Uterus (tissue), 4 donors: ENCODE measurements around the gene BTG1. TPM values are rescaled to one million over a fixed set of nuclear protein-coding genes. Genes with fewer than 3 reads are reported as not detected.

Experiments
- DNase-seq, 2 donors: peaks; one replicate each; pipeline ENCODE4 v3.0.0-alpha.2; 2019 to 2020
- H3K27ac ChIP-seq, 2 donors: fragments of 200-600 bp; sonication (generic); 1 replicate in 1 of 2; 2 replicates in 1 of 2; pipeline ENCODE4 v1.5.1; 2016 to 2018
- H3K27me3 ChIP-seq, 2 donors: fragments of 200-600 bp; sonication (generic); one replicate each; pipeline ENCODE4 v1.5.1; 2018 to 2019; ENCODE audit warnings: control low read depth in 1 of 2
- H3K36me3 ChIP-seq, 2 donors: fragments of 200-600 bp; sonication (generic); one replicate each; pipeline ENCODE4 v1.5.1; 2019; ENCODE audit warnings: control low read depth in 1 of 2
- H3K4me1 ChIP-seq, 2 donors: fragments of 200-600 bp; sonication (generic); one replicate each; pipeline ENCODE4 v1.5.1; 2018 to 2019; ENCODE audit warnings: control low read depth in 1 of 2
- H3K4me3 ChIP-seq, 2 donors: fragments of 200-600 bp; sonication (generic); 1 replicate in 1 of 2; 2 replicates in 1 of 2; pipeline ENCODE4 v1.5.1; 2018 to 2019; ENCODE audit warnings: mild to moderate bottlenecking in 1 of 2
- H3K9me3 ChIP-seq, 2 donors: fragments of 200-600 bp; sonication (generic); one replicate each; pipeline ENCODE4 v1.5.1; 2019; ENCODE audit warnings: control low read depth in 1 of 2
- POLR2A ChIP-seq, 2 donors: fragments of 450-650 bp; IDR thresholded peaks; one replicate each; pipeline ENCODE4 v1.6.1; 2016; ENCODE audit warnings: antibody characterized with exemption in 2 of 2, mild to moderate bottlenecking in 1 of 2, moderate library complexity in 1 of 2
- intact Hi-C: fragments of 100-400 bp; cut with DNase I; formaldehyde crosslinking; loops from one replicate; pipeline ENCODE4 v1.15.1; 2023; ENCODE audit warnings: low total_unique reads
- total RNA-seq, 4 donors: library from RNA; depleted of rRNA in 3 of 4; stranded (reverse); fragments of >200 nt in 3 of 4; gene quantifications; one replicate each; pipeline versions ENCODE4 v1.1.0 to v1.2.4, GENCODE V29; 2014 to 2023
- TF ChIP-seq, protein P1 (sequence below), 4 experiments: fragments of 200-600 bp in 2 of 4; fragments of 450-650 bp in 2 of 4; sonication (generic) in 2 of 4; IDR thresholded peaks; one replicate each; pipeline ENCODE4 v1.5.1; 2016 to 2019; ENCODE audit warnings: antibody characterized with exemption in 4 of 4, mild to moderate bottlenecking in 2 of 4, moderate library complexity in 1 of 4
- donor health status: DM: yes; HTN: yes; CAD: no.

The BTG1 gene
- total RNA-seq, 4 donors from 2014 or later, result 40.4 to 214 (median 70.1) TPM

- TF ChIP-seq, protein P1, sequence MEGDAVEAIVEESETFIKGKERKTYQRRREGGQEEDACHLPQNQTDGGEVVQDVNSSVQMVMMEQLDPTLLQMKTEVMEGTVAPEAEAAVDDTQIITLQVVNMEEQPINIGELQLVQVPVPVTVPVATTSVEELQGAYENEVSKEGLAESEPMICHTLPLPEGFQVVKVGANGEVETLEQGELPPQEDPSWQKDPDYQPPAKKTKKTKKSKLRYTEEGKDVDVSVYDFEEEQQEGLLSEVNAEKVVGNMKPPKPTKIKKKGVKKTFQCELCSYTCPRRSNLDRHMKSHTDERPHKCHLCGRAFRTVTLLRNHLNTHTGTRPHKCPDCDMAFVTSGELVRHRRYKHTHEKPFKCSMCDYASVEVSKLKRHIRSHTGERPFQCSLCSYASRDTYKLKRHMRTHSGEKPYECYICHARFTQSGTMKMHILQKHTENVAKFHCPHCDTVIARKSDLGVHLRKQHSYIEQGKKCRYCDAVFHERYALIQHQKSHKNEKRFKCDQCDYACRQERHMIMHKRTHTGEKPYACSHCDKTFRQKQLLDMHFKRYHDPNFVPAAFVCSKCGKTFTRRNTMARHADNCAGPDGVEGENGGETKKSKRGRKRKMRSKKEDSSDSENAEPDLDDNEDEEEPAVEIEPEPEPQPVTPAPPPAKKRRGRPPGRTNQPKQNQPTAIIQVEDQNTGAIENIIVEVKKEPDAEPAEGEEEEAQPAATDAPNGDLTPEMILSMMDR (IDR thresholded peaks at IDR 0.05), result no peak
- no peak for TF ChIP-seq POLR2A (IDR thresholded peaks at IDR 0.05)
- intact Hi-C loops, result no loop called here
- H3K36me3 ChIP-seq, result no peaks in the 10 kb centered on the region
Measured at GRCh38 chr12:92114834-92115233, 30.8 kb downstream of the BTG1 start.

DNA sequence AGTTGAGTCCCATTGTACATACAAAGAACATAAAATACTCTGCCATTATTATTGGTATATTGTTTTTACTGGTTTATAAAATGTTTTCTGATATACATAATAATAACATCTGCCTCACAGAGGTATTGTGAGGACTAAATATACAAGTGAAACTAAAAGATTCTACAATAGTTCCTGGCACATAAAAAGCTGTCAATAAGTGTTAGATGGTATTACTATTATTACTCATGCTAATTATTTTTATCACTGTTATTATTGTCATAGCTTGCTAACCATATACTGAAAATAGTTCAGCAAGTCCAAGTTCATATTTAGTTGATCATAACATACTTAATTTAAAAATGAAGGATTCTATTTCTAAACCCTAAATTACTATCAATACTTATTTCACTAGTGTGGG lies 34.4 kb downstream of the BTG1 start:
- H3K4me1 ChIP-seq, result peaks cover 4 to 5% of the 10 kb centered on the region in 2 donors
- no peaks in the 10 kb centered on the region for H3K27me3 ChIP-seq
- no peak overlapping the region for H3K4me3 ChIP-seq
- no peak for TF ChIP-seq POLR2A (IDR thresholded peaks at IDR 0.05)
- TF ChIP-seq, protein P1 (IDR thresholded peaks at IDR 0.05), result no peak
- no peaks in the 10 kb centered on the region for H3K36me3 ChIP-seq
- H3K27ac ChIP-seq, result no peak overlapping the region
- DNase-seq, result no peak
- intact Hi-C loops, result no loop called here
- H3K9me3 ChIP-seq, result no peaks in the 10 kb centered on the region

More at GRCh38 chr12:92114834-92115233, 30.8 kb downstream of the BTG1 start:
- H3K27me3 ChIP-seq, result no peaks in the 10 kb centered on the region
- H3K9me3 ChIP-seq, result peaks cover 0 to 7% of the 10 kb centered on the region in 2 donors
- no peaks in the 10 kb centered on the region for H3K4me1 ChIP-seq
- no peak overlapping the region for H3K27ac ChIP-seq
- no peak for DNase-seq
- no peak overlapping the region for H3K4me3 ChIP-seq

DNA sequence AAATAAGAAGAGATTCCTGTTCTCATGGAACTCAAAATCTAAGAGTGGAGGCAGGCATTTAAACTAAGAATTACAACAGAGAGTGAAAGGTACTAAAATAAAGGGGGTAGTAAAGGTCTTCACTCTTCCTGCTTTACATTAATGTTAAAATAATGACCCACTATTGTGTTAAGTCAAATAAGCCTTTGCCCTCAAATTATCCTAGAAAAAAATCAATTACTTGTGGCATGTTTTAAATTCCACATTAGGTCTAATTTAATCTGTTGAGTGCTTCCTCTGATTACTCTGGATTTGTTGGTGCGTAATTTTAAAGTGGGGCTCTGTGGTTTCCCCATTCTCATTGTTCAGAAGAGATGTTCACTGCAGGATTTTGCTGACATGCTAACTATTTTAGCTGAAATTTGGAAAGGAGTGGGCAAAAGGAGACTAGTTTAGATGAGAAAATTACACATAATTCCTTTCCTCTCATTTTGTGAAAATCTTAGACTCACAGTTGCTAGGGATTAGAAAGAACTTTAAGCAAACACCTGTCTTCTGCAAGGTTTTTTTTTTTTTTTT lies 35.5 kb downstream of the BTG1 start:
- intact Hi-C loops, result no loop called here
- Histone ChIP-seq H3K4me3 (no peak overlapping the region), H3K36me3 (no peaks in the 10 kb centered on the region), H3K4me1 (peaks cover 4 to 5% of the 10 kb centered on the region in 2 donors), H3K9me3 (no peaks in the 10 kb centered on the region), H3K27ac (no peak overlapping the region), H3K27me3 (no peaks in the 10 kb centered on the region)
- no peak for DNase-seq
- TF ChIP-seq, protein P1 (IDR thresholded peaks at IDR 0.05), result no peak
- no peak for TF ChIP-seq POLR2A (IDR thresholded peaks at IDR 0.05)

DNA sequence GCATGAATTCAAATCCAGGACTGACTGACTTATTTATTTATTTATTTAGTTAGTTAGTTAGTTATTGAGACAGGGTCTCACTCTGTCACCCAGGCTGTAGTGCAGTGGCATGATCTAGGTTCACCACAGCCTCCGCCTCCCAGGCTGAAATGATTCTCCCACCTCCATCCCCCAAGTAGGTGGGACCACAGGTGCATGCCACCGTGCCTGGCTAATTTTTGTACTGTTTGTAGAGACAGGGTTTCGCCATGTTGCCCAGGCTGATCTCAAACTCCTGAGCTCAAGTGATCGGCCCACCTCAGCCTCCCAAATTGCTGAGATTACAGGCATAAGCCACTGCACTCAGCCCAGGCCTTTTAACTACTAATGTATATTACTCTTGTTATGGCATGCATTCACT lies 36.0 kb downstream of the BTG1 start:
- TF ChIP-seq, protein P1 (IDR thresholded peaks at IDR 0.05), result no peak
- TF ChIP-seq POLR2A (IDR thresholded peaks at IDR 0.05), result no peak
- DNase-seq, result no peak

DNA sequence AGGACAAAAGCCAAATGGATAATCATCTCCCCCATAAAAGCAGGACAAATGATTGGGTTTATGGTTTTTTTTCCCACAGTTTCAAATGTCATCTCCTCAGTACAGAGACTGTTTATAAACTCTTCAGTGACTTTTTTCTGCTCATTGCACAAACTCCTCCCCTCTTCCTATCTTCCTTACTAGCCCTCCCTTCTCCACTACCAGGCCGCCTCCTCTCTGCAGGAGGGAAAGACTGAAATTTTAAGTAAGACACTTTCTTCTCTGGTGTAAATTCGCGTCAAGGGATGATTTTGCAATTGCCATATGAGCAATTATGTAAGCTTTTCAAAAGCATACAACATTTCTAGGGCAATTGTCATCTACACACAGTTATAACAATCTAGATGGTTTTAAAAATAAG lies 37.0 kb downstream of the BTG1 start:
- H3K4me3 ChIP-seq, result no peak overlapping the region
- H3K4me1 ChIP-seq, result peaks cover 4 to 5% of the 10 kb centered on the region in 2 donors
- H3K27ac ChIP-seq, result peak overlapping the region; percentile 50 to 73
- intact Hi-C loops, result no loop called here
- TF ChIP-seq POLR2A (IDR thresholded peaks at IDR 0.05), result no peak
- TF ChIP-seq, protein P1 (IDR thresholded peaks at IDR 0.05), result peak in 2 of 4 experiments; percentile 31 to 35
- H3K9me3 ChIP-seq, result no peaks in the 10 kb centered on the region
- peak; percentile 31 to 75 for DNase-seq
- H3K36me3 ChIP-seq, result no peaks in the 10 kb centered on the region
- no peaks in the 10 kb centered on the region for H3K27me3 ChIP-seq

More for the DNA sequence above, 36.0 kb downstream of the BTG1 start:
- intact Hi-C loops, result no loop called here
- H3K27me3 ChIP-seq, result no peaks in the 10 kb centered on the region
- no peak overlapping the region for H3K4me3 ChIP-seq
- H3K9me3 ChIP-seq, result no peaks in the 10 kb centered on the region
- no peaks in the 10 kb centered on the region for H3K36me3 ChIP-seq
- peaks cover 4 to 5% of the 10 kb centered on the region in 2 donors for H3K4me1 ChIP-seq
- H3K27ac ChIP-seq, result peak overlapping the region; percentile 50 to 73
